Measurements from ENCODE around the gene TCERG1L. TPM values are rescaled to one million over a fixed set of nuclear protein-coding genes. Genes with fewer than 3 reads are reported as not detected.

TCERG1L gene
- total RNA-seq, 2 experiments from 2014 or later, result not detected

GRCh38 chr10:131355056-131355455 lies 43.5 kb upstream of the TCERG1L start:
- peaks cover 2% of the 10 kb centered on the region for H3K9me3 Mint-ChIP-seq
- ChIA-PET CTCF (no interaction called here), POLR2A (no interaction called here)
- no peak for TF ChIP-seq CTCF (IDR thresholded peaks at IDR 0.05)
- no peaks in the 10 kb centered on the region for H3K36me3 Mint-ChIP-seq (ENCODE audit: low read depth)
- H3K27me3 Mint-ChIP-seq, result no peaks in the 10 kb centered on the region
- DNase-seq (no peak), ATAC-seq (no peak)
- no peak overlapping the region for H3K27ac Mint-ChIP-seq
- H3K4me3 Mint-ChIP-seq, result no peak overlapping the region
- intact Hi-C loops (cut with micrococcal nuclease), result no loop called here
- H3K4me1 Mint-ChIP-seq (ENCODE audit: low read depth), result no peaks in the 10 kb centered on the region

GRCh38 chr10:131354380-131354779 lies 42.9 kb upstream of the TCERG1L start:
- no peak overlapping the region for H3K27ac Mint-ChIP-seq
- H3K4me1 Mint-ChIP-seq (ENCODE audit: low read depth), result no peaks in the 10 kb centered on the region
- no peaks in the 10 kb centered on the region for H3K27me3 Mint-ChIP-seq
- no peak overlapping the region for H3K4me3 Mint-ChIP-seq
- H3K9me3 Mint-ChIP-seq, result peaks cover under 1% of the 10 kb centered on the region
- DNase-seq (peak; percentile 9), ATAC-seq (no peak)
- CTCF ChIA-PET, result no interaction called here
- intact Hi-C loops (cut with micrococcal nuclease), result no loop called here
- H3K36me3 Mint-ChIP-seq (ENCODE audit: low read depth), result no peaks in the 10 kb centered on the region
- POLR2A ChIA-PET, result no interaction called here
- TF ChIP-seq CTCF (IDR thresholded peaks at IDR 0.05), result no peak

- CTCF ChIA-PET, result no interaction called here
- no peak overlapping the region for H3K4me3 Mint-ChIP-seq
- no peak for ATAC-seq
These were observed 41.3 kb upstream of the TCERG1L start for GRCh38 chr10:131352765-131353290.

GRCh38 chr10:131350660-131351059 lies 39.1 kb upstream of the TCERG1L start:
- H3K36me3 Mint-ChIP-seq (ENCODE audit: low read depth), result no peaks in the 10 kb centered on the region
- ATAC-seq (no peak), DNase-seq (no peak)
- ChIA-PET POLR2A (no interaction called here), CTCF (no interaction called here)
- no peak for TF ChIP-seq CTCF (IDR thresholded peaks at IDR 0.05)
- H3K27me3 Mint-ChIP-seq, result peaks cover 1% of the 10 kb centered on the region
- H3K4me3 Mint-ChIP-seq, result no peak overlapping the region
- H3K9me3 Mint-ChIP-seq, result no peaks in the 10 kb centered on the region
- no peak overlapping the region for H3K27ac Mint-ChIP-seq
- H3K4me1 Mint-ChIP-seq (ENCODE audit: low read depth), result no peaks in the 10 kb centered on the region
- intact Hi-C loops (cut with micrococcal nuclease), result no loop called here

More at GRCh38 chr10:131352765-131353290, 41.3 kb upstream of the TCERG1L start:
- Mint-ChIP-seq H3K9me3 (no peaks in the 10 kb centered on the region), H3K27ac (no peak overlapping the region), H3K36me3 (ENCODE audit: low read depth) (no peaks in the 10 kb centered on the region), H3K4me1 (ENCODE audit: low read depth) (no peaks in the 10 kb centered on the region), H3K27me3 (peaks cover 1% of the 10 kb centered on the region)
- TF ChIP-seq CTCF (IDR thresholded peaks at IDR 0.05), result no peak
- POLR2A ChIA-PET, result no interaction called here
- intact Hi-C loops (cut with micrococcal nuclease), result no loop called here
- no peak for DNase-seq

GRCh38 chr10:131350245-131350644 lies 38.7 kb upstream of the TCERG1L start:
- CTCF ChIA-PET, result no interaction called here
- DNase-seq, result no peak
- POLR2A ChIA-PET, result no interaction called here
- H3K27ac Mint-ChIP-seq, result no peak overlapping the region
- no peak for ATAC-seq
- H3K9me3 Mint-ChIP-seq, result no peaks in the 10 kb centered on the region
- intact Hi-C loops (cut with micrococcal nuclease), result no loop called here
- H3K4me1 Mint-ChIP-seq (ENCODE audit: low read depth), result no peaks in the 10 kb centered on the region
- no peaks in the 10 kb centered on the region for H3K36me3 Mint-ChIP-seq (ENCODE audit: low read depth)
- H3K4me3 Mint-ChIP-seq, result no peak overlapping the region
- TF ChIP-seq CTCF (IDR thresholded peaks at IDR 0.05), result no peak
- peaks cover 1% of the 10 kb centered on the region for H3K27me3 Mint-ChIP-seq
